HG02870 (cell line): ENCODE results near the gene RNASE9.
"Not testable (repeated sequence)": the region's sequence is repeated elsewhere in the genome, so short reads cannot be mapped to it uniquely, and the experiment has no call there.

ENCODE experiments used
- ATAC-seq: cut with Tn5 transposase; IDR thresholded peaks from one replicate; pipeline ENCODE4 v1.9.1; 2021; ENCODE audit warnings: mild to moderate bottlenecking, moderate library complexity; ENCODE audit not compliant: unreplicated experiment

RNASE9 gene

DNA sequence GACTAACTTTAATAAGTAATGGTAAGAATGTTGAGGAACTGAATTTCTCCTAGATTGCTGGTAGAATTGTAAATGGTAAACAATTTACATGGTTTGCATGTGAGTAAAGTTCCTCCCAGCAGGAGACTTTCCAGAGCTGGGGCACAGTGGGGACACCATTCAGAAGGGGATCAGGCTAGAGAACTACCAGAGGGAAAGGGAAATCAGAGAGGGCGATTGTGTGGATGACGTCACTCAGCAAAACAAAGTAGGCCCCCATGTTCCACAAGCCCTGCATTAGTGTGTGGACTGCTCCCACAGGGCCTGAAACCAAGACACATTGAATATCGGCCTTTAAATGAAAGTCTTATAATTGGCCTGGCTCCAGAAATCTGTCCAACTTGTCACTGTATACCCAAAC lies 17.5 kb upstream of the RNASE9 start:
- ATAC-seq, result no peak

DNA sequence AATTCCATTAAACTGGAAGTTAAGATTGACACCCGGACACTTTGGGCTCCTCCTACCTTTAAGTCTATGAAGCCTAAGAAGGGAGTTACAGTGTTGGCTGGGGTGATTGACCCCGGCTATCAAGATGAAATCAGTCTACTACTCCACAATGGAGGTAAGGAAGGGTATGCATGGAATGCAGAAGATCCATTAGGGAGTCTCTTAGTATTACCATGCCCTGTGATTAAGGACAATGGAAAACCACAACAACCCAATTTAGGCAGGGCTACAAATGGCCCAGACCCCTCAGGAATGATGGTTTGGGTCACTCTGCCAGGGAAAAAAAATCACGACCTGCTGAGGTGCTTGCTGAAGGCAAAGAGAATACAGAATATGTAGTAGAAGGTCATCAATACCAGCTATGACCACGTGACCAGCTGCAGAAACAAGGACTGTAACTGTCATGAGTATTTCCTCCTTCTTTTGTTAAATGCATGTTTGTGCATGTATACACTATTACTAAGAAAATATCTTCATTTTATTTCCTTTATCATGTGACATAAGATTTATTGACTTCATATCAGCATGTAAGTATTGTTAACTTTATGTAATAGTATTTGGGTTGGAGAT lies 11.6 kb upstream of the RNASE9 start:
- not testable (repeated sequence) for ATAC-seq

DNA sequence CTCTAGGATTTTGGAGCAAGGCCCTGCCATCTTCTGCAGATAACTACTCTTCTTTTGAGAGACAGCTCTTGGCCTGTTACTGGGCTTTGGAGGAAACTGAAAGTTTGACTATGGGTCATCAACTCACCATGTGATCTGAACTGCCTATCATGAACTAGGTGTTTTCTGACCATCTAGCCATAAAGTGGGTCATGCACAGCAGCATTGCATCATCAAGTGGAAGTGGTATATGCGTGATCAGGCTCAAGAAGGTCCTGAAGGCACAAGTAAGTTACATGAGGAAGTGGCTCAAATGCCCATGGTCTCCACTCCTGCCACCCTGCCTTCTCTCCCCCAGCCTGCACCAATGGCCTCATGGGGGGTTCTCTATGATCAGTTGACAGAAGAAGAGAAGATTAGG lies 9.9 kb upstream of the RNASE9 start:
- not testable (repeated sequence) for ATAC-seq

DNA sequence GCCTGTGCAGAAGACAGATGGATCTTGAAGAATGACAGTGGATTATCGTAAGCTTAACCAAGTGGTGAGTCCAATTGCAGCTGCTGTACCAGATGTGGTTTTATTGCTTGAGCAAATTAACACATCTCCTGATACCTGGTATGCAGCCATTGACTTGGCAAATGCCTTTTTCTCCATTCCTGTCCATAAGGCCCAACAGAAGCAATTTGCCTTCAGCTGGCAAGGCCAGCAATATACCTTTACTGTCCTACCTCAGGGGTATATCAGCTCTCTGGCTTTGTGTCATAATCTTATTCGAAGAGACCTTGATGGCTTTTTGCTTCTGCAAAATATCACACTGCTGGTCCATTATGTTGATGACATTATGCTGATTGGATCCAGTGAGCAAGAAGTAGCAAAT lies 9.0 kb upstream of the RNASE9 start:
- not testable (repeated sequence) for ATAC-seq

DNA sequence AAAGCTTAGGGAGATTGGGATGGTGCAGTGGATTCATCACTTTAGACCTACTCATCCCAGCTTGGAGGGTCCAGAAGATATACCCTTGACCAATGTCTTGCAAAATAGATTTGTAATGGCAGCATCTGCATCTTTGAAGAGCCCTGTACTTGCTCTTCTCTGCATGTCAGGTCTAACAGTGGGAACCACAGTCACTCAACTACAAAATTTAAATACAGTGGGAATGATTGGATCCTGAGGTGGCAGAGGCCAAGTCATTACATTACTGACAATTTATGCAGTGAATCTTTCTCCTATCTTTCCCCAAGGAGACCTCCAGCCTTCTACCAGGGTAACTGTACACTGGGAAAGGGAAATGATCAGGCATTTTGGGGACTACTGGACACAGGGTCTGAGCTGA lies 8.2 kb upstream of the RNASE9 start:
- ATAC-seq, result no peak

DNA sequence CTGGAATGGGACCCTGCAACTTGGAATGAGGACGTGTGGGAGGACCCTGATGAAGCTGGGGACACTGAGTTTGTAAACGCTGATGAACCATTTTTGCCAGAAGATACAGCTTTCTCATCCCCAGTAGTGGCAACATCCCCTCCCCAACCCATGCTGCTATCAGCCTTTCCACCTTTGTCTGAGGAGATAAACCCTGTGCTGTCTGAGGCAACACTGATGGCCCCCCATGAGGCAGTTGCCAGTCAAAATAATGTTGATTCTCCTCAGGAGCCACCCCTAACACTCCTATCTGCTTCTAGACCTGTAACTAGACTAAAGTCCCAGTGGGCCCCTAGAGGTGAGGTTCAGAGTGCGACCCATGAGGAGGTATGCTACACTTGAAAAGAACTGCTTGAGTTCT lies 7.5 kb upstream of the RNASE9 start:
- ATAC-seq, result no peak

DNA sequence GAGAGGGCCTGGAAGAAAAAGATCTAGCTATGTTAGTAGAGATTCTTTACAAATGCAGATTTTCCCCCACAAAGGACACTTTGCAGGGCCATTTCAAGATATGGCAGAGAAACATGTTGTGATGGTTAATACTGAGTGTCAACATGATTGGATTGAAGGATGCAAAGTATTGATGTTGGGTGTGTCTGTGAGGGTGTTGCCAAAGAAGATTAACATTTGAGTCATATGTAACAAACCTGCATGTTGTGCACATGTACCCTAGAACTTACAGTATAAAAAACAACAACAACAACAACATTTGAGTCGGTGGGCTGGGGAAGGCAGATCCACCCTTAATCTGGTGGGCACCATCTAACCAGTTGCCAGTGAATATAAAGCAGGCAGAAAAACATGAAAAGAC lies 6.4 kb upstream of the RNASE9 start:
- not testable (repeated sequence) for ATAC-seq

DNA sequence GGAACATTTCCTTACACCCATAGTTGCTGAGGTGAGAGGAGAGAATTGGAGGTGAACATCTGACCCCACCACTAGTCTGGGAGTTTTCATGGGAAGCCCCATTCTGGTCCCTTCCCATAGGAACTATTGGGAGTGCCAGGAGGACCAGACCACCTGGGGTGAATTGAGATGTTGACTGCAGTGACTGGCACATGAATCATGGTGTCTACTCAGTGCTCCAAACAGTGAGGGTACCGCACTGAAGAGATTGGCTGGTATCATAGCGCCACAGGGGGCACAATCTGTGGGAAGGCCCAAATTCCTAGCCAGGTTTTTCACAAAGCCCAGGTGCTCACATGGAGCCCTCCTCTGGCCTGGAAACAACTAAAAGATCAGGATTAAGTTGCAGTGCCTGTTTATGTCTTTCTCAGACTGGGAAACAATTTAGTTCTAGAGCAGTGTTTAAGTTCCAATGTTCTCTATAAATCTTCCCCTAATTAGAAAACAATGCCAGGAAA lies 3.7 kb upstream of the RNASE9 start:
- ATAC-seq, result no peak

DNA sequence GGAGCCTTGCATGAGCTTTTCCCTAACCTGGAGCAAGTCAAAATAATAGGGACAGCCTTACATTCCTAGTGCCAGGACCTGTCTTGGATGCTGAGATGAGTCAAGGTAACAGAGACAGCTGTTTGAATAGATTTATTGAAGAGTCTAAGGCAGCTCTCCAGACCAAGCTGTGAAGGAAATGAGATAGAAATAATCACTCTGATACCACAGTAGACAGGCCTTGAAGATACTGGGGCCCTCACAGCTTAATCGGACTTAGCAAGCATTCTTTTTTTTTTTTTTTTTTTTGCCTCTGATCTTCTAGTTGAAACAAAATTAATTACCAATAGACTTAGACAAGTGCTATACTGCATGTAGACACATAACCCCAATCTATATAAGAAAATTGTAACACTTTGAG lies 3.1 kb upstream of the RNASE9 start:
- ATAC-seq, result no peak

DNA sequence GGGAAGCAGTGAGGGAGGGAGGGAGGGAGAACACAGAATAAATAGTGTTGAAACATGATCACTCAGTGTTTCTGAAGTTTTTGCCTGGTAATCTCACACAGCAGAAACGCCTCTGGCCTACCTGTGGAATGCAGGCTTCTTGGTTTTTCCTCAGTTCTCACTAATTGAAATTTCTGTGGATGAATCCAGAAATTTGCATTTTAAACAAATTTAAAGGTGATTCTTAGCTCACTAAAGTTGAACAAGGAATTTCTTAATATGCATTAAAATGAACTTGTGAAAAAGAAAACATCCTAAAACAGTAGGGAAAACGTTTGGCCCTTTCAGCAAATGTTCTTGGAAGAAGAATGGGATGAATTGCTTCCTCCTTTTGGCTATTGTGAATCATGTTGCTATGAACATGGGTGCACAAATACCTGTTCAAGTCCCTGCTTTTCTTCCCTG lies 1.4 kb downstream of the RNASE9 start:
- ATAC-seq, result no peak

DNA sequence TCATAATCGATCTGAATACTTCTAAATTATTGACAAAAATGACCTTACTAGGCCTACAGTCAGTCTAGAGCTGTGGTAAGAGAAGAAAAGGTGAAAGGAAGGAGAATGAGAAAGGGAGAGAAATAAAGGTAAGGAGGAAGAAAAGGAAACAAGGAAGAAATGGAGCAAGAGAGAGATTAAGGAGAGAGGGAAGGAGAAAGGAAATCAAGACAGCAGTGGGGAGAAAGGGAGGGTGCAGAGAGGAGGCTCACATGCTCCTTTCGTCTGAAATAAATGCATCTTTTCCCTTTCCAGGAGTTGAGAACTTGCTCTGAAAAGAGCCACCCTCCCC lies 3.7 kb downstream of the RNASE9 start:
- ATAC-seq, result no peak

DNA sequence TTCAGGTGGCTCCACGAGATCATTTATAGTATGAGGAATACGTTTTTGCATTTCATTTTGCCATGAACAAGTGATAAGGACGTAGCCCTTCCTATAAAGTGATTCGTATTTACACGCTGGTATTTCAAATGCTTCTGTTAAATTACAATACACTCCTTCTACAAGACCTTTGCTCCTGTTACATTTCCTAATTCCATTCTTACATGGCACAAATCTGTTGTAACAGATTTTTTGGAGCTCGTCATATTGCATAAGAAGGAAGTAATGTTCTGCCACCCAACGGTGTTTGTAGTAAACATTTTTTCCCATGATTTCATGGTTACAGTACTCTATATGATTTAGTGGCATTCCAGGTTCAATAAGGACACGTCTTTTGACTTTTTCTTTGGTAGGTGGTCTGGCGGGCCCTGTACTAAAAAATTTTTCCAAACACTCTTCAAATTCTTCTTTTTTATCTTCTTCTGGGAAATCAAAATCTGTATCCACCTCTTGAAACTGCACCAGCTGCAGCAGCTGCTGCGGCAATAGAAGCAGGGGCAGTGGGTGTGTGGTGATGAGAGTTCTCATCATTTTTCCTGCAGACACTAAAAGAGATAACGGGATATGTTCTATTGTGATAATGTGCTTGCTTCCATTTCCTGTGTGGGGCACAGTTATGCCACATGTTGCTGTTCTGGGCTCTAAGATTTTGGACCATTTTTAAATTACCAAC lies 4.2 kb downstream of the RNASE9 start:
- no peak for ATAC-seq

DNA sequence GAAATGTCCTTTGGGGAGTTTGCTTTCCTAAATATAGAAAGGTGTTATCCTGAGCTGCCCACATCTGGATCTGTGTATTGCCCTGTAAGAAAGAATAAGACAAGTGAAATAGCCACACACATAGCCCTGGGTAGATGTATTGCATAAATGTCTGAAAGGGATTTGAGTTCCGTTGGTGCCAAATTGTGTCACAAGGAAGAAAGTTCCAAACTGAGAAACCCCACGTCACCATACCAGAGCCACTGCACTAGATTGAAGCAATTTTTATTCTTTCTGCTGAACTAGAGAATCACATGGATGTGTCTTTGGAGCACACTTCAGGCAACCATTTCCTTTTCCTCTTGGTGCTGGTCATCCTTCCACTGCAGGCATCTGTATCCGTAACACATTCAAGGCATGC lies 5.0 kb downstream of the RNASE9 start:
- no peak for ATAC-seq

DNA sequence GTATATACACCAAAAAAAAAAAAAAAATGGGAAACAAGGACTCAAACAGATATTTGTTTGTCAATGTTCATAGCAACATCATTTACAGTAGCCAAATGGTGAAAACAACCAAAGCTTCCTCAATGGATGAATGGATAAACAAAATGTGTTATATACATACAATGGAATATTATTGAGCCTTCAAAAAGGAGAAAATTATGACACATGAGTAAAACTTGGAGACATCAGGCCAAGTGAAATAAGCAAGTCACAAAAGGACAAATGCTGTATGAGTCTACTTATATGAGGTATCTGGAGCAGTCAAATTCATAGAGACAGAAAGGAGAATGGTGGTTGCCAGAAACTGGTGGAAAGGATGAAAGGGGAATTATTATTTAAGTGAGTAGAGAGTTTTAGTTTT lies 7.8 kb downstream of the RNASE9 start:
- ATAC-seq, result no peak

DNA sequence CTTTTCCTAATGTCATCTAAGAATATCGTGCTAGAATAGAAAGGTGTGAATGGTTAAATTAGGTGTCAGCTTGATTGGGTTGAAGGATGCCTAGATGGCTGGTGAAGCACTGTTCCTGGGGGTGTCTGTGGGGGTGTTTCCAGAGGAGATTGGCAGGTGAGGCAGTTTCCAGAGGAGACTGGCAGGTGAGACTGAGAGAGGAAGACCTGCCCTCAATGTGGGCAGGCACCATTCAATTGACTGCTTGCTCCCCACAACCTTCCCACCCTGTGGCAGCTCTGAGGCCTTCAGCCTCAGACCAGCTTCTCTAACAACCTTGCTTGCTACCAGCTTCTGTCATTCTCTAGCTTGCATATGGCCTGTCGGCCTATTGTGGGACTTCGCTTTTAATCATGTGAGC lies 9.2 kb downstream of the RNASE9 start:
- no peak for ATAC-seq

DNA sequence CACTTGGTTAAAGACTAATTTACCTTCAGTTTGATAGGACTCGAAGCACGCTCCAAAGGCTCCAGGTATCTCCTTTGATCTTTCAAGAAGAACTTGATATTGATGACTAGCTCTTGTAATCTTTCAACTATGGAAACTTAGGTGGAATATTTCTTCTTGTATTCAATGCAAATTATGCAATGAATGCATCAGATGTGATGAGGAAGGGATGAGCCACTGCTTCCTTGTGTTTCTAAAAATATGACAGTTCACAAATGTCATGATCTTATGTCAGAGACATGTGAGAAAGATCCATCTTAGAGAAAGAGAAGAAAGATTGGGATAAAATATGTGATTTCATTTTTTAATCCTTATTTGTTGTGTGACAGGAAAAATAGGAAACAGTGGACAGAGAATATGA lies 9.9 kb downstream of the RNASE9 start:
- ATAC-seq, result no peak

DNA sequence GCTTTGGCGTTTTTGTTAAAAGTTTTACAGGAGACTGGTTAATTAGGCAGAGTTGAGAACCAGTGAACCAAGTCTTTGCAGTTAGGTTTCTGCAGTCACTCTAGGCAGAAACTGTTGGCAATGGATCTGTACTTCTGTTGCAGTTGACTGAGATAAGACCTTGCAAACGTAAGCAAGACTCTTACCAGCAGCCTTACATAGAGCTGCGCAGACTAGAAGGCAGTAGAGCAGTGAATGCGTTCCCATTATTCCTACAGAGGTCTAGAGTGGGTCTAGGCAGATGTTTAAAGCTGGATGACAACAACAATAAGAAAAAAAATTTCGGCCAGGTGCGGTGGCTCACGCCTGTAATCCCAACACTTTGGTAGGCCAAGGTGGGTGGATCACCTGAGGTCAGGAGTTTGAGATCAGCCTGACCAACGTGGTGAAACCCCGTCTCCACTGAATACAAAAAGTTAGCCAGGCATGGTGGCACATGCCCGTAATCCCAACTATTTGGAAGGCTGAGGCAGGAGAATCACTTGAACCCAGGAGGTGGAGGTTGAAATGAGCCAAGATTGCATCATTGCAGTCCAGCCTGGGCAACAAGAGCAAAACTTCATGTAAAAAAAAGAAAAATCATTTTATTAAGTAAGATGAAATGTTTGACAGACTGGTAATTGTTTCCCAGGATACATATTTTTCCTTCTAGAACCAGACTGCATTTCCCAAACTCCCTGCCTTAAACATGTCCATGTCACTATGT lies 12.3 kb downstream of the RNASE9 start:
- no peak for ATAC-seq

DNA sequence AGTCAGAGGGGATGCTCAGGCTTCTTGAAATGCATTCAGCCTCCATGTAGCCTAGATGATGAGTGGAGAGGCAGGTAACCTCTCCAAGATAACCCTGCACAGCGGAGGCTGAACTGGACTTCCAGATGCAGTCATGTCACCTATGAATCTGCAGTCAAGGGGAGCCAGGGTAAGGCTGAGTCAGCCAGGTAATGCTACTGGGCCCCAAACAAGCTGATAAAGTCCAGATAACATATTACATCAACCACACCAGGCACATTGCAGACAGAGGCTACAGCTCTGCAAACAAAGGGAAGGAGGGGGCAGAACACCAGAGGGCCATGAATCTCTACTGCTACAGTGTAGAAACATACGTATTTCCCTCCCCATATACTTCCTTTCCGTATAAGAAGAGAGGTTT lies 14.0 kb downstream of the RNASE9 start:
- no peak for ATAC-seq

DNA sequence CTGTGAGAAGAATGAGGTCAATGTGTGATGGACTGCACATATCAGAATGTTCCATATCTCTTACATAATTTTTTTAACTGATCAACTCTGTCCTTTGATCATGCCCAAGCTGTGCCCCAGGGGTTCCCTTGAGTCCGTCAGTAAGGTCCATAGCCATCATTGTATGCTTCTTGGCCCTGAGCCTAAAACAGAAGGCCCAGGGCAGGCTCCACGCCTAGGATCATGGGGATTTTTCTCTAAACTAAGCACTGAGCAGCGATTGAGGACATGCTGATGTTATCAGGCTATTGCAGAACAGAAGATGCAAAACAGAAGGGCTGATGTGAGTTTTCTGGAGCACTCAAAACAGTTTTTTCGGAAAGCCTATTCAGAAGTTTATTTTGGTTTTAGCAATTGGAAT lies 20.9 kb downstream of the RNASE9 start:
- no peak for ATAC-seq

DNA sequence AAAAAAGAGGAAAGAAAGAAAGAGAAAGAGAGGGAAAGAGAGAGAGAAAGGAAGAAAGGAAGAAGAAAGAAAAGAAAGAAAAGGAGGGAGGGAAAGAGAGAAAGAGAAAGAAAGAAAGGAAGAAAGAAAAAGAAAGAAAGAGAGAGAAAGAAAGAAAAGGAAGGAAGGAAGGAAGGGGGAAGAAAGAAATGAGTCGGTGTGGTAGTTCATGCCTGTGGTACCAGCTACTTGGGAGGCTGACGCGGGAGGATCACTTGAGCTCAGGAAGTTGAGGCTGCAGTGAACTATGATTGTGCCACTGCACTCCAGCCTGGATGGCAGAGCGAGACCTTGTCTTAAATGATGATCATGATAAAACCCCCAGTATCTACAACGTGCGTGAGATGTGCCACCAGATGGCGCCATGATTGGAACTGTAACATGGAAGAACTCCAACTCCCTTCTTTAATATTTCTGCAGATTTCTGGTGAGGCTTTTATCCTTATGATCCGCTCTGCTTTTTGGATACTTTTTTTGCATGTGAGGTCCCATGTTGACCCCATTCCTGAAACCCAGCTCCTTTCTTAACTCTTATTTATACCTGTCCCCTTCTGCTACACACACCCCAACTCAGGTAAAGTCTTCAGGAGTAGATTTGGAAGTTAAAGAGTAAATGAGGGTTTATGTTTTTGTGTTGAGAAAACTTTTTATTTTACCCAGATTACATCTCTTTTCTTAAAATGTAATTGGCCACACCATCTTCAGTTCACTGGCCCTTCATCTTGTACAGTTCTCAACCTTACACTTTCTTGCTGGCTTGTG lies 29.9 kb downstream of the RNASE9 start:
- peak; percentile 69 for ATAC-seq

DNA sequence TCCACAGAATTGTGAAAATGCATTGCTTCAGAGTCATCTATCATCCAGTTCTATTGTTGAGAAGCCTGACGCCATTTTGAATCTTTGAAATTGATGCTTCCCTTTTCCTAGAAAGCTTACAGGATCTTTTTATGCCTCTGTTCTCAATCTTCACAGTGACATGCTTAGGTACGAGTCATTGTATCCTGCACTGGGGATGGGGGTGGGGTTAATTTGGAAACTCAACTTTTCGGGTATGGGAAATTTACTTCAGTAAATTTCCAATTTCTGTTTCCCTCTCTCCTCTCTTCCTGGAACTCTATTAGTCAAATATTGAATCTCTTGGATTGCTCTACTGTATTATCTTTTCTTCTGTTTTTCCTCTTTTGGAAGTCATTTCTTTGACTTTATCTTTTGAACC lies 31.0 kb downstream of the RNASE9 start:
- ATAC-seq, result no peak
